Activated CD4-positive, alpha-beta T cell treated with anti-CD3 and anti-CD28 coated beads, Interleukin-2, amount 10 ng/mL, durations not matched to agents 7 days and 5 days (primary cell): ENCODE data around the gene CCDC71. TPM values are rescaled to one million over a fixed set of nuclear protein-coding genes. Genes with fewer than 3 reads are reported as not detected.
A peak's percentile ranks its signal among the peaks of the same experiment; 100 is the strongest.

ENCODE experiments used
- CTCF ChIA-PET: fragments of 350-600 bp; sonication (Branson Sonifier 250); formaldehyde crosslinking; loops from one replicate; lab custom pipeline; 2021; ENCODE audit warnings: antibody characterized with exemption; lab: Charles Lee
- POLR2A ChIA-PET: fragments of 350-600 bp; sonication (Branson Sonifier 250); formaldehyde crosslinking; loops from one replicate; lab custom pipeline; 2021; ENCODE audit warnings: antibody characterized with exemption; lab: Charles Lee
- DNase-seq: peaks from one replicate; pipeline ENCODE4 v3.0.0-alpha.2; 2020
- H3K27ac Mint-ChIP-seq: one replicate; pipeline ENCODE4 v1.8.0; 2021; ENCODE audit warnings: mild to moderate bottlenecking, moderate library complexity, mixed read lengths
- H3K27me3 Mint-ChIP-seq: one replicate; pipeline ENCODE4 v1.8.0; 2021; ENCODE audit warnings: mixed read lengths
- H3K36me3 Mint-ChIP-seq: one replicate; pipeline ENCODE4 v1.8.0; 2021; ENCODE audit warnings: low read depth, mixed read lengths
- H3K4me1 Mint-ChIP-seq: one replicate; pipeline ENCODE4 v1.8.0; 2021; ENCODE audit warnings: mixed read lengths
- H3K4me3 Mint-ChIP-seq: one replicate; pipeline ENCODE4 v1.8.0; 2021; ENCODE audit warnings: mild to moderate bottlenecking, moderate library complexity, mixed read lengths
- H3K9me3 Mint-ChIP-seq: one replicate; pipeline ENCODE4 v1.8.0; 2021; ENCODE audit warnings: mixed read lengths
- total RNA-seq, 2 experiments: library from RNA; stranded (reverse); gene quantifications; one replicate each; pipeline ENCODE4 v1.2.3, GENCODE V29; 2021

Gene CCDC71
- total RNA-seq, 2 experiments from 2014 or later, result 21.7 to 22.2 TPM

DNA sequence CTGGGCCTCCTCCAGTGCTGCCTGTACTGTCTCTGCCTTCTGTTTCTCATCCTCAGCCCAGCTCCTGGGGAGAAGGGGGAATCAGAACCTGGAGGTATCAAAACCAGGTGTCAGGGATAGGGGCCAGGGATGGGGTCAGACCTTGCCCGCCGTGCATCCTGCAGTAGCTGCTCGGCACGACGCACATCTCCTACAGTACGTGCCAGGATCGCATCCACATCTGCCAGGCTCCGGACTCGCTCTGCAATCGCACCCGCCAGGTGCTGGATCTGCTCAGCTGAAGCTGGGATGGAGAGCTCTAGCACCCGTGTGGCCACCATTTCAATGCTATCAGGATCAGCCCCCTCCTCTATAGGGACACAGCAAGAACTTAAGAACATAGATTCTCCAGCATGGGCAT is 44.1 kb downstream of the CCDC71 start:
- H3K36me3 Mint-ChIP-seq, result peaks cover 19% of the 10 kb centered on the region
- DNase-seq, result no peak
- ChIA-PET POLR2A (no interaction called here), CTCF (interaction anchor here (1.0 to 3.8 kb wide), 6 partner anchors 8 to 49 kb away, joined by 3 to 17 read pairs (median 8); partner anchors contain the start of genes KLHDC8B, LAMB2 and QRICH1)
- H3K27me3 Mint-ChIP-seq, result no peaks in the 10 kb centered on the region
- H3K27ac Mint-ChIP-seq, result peak overlapping the region; percentile 94
- H3K4me1 Mint-ChIP-seq, result peaks cover 23% of the 10 kb centered on the region
- H3K4me3 Mint-ChIP-seq, result peak overlapping the region; percentile 91
- H3K9me3 Mint-ChIP-seq, result no peaks in the 10 kb centered on the region

DNA sequence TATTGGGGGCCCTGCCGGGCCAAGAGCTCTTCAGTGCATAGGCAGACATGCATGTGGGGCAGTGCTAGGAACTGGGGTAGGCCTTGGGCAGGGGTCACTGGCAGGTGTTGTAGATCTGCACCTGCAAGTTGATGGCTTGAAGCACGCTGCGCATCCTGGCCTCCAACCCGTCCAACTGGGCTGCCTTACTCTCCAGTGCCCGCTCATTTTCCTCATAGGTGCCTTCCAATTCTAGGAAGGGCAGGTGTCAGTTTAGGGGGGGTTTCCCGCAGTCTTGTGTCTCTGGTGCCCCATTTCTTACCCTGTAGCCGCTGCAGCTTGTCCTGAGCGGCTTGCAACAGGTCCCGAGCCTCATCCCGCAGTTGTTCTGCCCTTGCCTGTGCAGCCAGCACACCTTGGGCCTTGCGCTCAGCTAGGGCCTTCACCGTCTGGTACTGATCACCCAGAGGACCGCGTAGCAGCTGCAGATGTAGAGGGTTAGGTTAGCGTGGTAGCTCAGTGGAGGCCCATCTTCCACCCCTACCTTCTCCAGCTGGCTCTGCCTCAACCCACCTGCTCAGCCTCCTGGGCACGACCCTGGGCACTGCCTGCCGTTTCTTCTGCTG is 44.9 kb downstream of the CCDC71 start:
- H3K36me3 Mint-ChIP-seq, result peaks cover 24% of the 10 kb centered on the region
- H3K27me3 Mint-ChIP-seq, result no peaks in the 10 kb centered on the region
- H3K4me3 Mint-ChIP-seq, result peak overlapping the region; percentile 91
- ChIA-PET CTCF (interaction anchor here (0.9 to 3.8 kb wide), 7 partner anchors 10 to 50 kb away, joined by 3 to 17 read pairs (median 7); partner anchors contain the start of genes KLHDC8B, LAMB2 and QRICH1), POLR2A (no interaction called here)
- peaks cover 23% of the 10 kb centered on the region for H3K4me1 Mint-ChIP-seq
- DNase-seq, result no peak
- H3K27ac Mint-ChIP-seq, result peak overlapping the region; percentile 94
- no peaks in the 10 kb centered on the region for H3K9me3 Mint-ChIP-seq

DNA sequence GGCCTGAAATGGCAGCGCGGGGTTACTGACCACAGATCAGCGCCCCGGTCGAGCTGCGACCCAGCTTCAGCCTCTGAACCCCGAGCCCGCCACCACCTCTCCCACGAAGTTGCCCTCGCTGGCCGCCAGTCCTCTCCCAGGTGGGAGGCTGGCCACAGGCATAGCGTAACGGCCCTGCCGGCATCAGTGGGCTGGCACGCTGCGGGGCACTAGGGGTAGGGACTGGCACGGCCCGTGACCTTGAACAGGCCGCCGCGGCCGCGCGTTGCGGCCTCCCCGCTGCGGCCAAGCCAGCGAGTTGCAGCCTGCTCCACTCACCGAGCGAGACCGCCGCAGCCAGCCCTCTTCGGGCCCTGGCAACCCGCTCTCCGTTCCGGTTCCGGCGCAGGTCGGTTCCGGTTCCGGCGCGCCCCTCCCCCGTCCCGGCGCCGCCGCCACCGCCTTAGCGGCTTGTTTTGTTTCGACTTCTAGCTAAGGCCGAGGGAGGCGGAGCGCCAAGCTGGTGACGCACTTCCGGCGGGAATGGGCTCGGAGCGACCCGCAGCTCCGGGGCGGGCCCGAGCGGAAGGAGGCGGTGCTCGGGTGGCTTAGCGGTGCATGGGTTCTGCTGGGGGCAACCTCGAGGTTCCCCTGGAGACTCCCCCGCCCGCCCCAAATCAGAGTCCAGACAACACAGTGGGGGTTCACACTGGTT is 45.5 kb downstream of the CCDC71 start, which contains the start of gene USP19:
TSS of gene USP19 (minus strand) at position 386 of the 694 bp plus-strand sequence. CDS start 1,678 bp downstream, outside the sequence.
- ChIA-PET POLR2A (no interaction called here), CTCF (interaction anchor here (0.6 to 3.8 kb wide), 10 partner anchors 10 to 349 kb away, joined by 3 to 17 read pairs (median 4); partner anchors contain the start of genes DAG1, KLHDC8B, LAMB2 and QRICH1)
- peaks cover 23% of the 10 kb centered on the region for H3K4me1 Mint-ChIP-seq
- H3K4me3 Mint-ChIP-seq, result peak within 1 kb of the TSS; percentile 91
- no peaks in the 10 kb centered on the region for H3K9me3 Mint-ChIP-seq
- peak; percentile 94 for DNase-seq
- peaks cover 31% of the 10 kb centered on the region for H3K36me3 Mint-ChIP-seq
- peak within 1 kb of the TSS; percentile 94 for H3K27ac Mint-ChIP-seq
- H3K27me3 Mint-ChIP-seq, result no peaks in the 10 kb centered on the region

DNA sequence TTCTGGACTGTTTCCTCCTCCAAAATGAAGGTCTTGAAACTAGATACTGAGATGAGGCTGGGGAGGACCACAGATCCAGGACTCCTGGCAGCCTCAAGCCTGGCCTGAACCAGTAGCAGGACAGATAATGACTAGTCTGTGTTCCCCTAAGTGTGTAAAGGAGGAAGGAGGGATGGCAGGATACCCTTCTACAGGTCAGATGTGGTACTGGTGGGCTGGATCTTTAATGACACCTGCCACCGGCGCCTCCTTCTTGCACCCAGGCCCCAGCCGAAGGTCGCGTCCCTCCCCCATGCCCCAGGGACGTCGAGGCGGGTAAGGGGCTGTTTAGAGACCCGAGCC is 46.1 kb downstream of the CCDC71 start:
- no peaks in the 10 kb centered on the region for H3K27me3 Mint-ChIP-seq
- peak overlapping the region; percentile 91 for H3K4me3 Mint-ChIP-seq
- ChIA-PET POLR2A (no interaction called here), CTCF (interaction anchor here (0.6 to 3.8 kb wide), 8 partner anchors 11 to 350 kb away, joined by 3 to 17 read pairs (median 4); partner anchors contain the start of genes DAG1, KLHDC8B, LAMB2 and QRICH1)
- no peak for DNase-seq
- H3K36me3 Mint-ChIP-seq, result peaks cover 36% of the 10 kb centered on the region
- no peaks in the 10 kb centered on the region for H3K9me3 Mint-ChIP-seq
- peaks cover 23% of the 10 kb centered on the region for H3K4me1 Mint-ChIP-seq
- H3K27ac Mint-ChIP-seq, result peak overlapping the region; percentile 94

DNA sequence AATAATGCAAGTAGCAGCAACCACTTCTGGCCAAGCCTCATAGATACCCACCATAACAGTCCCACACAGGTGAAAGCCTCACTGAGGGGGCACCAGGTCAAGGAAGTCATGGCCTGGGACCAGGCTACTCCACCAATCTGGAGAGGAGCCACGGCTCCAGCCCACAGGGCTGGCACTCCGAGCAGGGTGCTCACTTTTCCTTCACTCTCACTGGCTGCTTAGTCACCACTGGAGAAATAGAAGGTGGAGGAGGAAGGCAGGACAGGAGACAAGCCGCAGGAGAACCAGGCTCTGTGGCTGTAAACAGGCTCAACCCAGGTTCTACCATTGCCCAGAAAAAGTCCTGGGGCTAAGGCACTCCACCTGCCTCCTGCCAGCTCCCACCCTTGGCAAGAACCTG is 46.7 kb downstream of the CCDC71 start:
- ChIA-PET POLR2A (no interaction called here), CTCF (interaction anchor here (1.0 to 3.8 kb wide), 3 partner anchors 10 to 351 kb away, joined by 3 to 17 read pairs (median 12); partner anchors contain the start of genes DAG1 and QRICH1)
- Mint-ChIP-seq H3K27ac (peak overlapping the region; percentile 94), H3K27me3 (no peaks in the 10 kb centered on the region), H3K4me3 (peak overlapping the region; percentile 91), H3K9me3 (no peaks in the 10 kb centered on the region), H3K4me1 (peaks cover 23% of the 10 kb centered on the region), H3K36me3 (peaks cover 40% of the 10 kb centered on the region)
- DNase-seq, result no peak

DNA sequence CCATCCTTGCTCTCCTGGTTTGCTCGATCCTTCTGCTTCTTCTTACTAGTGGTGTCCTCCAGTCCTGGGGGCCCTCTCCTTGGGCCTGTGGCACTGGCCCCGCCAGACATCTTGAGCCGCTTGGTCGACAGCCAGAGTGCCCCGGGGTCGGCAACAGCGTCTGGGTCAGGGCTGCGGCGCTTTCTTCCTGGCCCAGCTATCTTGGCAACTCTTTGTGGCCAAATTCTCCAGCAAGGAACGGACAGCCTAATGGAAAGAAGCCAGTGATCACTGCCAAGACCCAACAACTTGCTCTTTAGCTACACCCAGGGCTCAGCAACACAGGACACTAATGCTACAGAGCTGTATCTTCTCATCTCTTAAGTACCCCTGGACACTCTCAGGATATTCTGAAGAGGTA is 47.1 kb downstream of the CCDC71 start:
- peaks cover 41% of the 10 kb centered on the region for H3K36me3 Mint-ChIP-seq
- ChIA-PET POLR2A (no interaction called here), CTCF (interaction anchor here (0.6 to 3.8 kb wide), 4 partner anchors 10 to 87 kb away, joined by 3 to 17 read pairs (median 8); partner anchors contain the start of gene QRICH1)
- H3K27ac Mint-ChIP-seq, result peak overlapping the region; percentile 60
- DNase-seq, result no peak
- no peaks in the 10 kb centered on the region for H3K9me3 Mint-ChIP-seq
- H3K4me1 Mint-ChIP-seq, result peaks cover 23% of the 10 kb centered on the region
- H3K4me3 Mint-ChIP-seq, result peak overlapping the region; percentile 91
- H3K27me3 Mint-ChIP-seq, result no peaks in the 10 kb centered on the region

Other genes starting within 250 kb of the CCDC71 start
- gene ARIH2, start 247.5 kb downstream of the CCDC71 start, total RNA-seq, result 10 to 100 TPM; 91.0 to 95.0 TPM
- 10 to 100 TPM; 45.3 to 47.6 TPM for gene P4HTM, start 176.1 kb downstream of the CCDC71 start, total RNA-seq
- 100 to 1,000 TPM; 144 to 157 TPM for gene WDR6, start 158.9 kb downstream of the CCDC71 start, total RNA-seq
- gene DALRD3, start 147.8 kb downstream of the CCDC71 start, total RNA-seq, result 10 to 100 TPM; 20.7 to 22.0 TPM
- gene NDUFAF3, start 144.2 kb downstream of the CCDC71 start, total RNA-seq, result 10 to 100 TPM; 84.5 to 93.2 TPM
- 100 to 1,000 TPM; 152 to 159 TPM for gene IMPDH2, start 136.9 kb downstream of the CCDC71 start, total RNA-seq
- 100 to 1,000 TPM; 140 to 164 TPM for gene QRICH1, start 72.3 kb downstream of the CCDC71 start, total RNA-seq
- gene QARS1, start 61.6 kb downstream of the CCDC71 start, total RNA-seq, result 100 to 1,000 TPM; 246 to 326 TPM
- 10 to 100 TPM; 63.5 to 72.6 TPM for gene USP19, start 45.5 kb downstream of the CCDC71 start, total RNA-seq
- not detected for gene LAMB2, start 33.3 kb downstream of the CCDC71 start, total RNA-seq
- gene KLHDC8B, start 5.3 kb upstream of the CCDC71 start, total RNA-seq, result 1 to 10 TPM; 1.5 to 1.7 TPM
- 10 to 100 TPM; 12.2 to 13.5 TPM for gene C3orf62, start 110.9 kb upstream of the CCDC71 start, total RNA-seq
- 10 to 100 TPM; 87.1 to 88.4 TPM for gene USP4, start 173.7 kb upstream of the CCDC71 start, total RNA-seq
- gene GPX1, start 192.0 kb upstream of the CCDC71 start, total RNA-seq, result 100 to 1,000 TPM in 1 of 2 experiments, 10 to 100 TPM in 1; 89.7 to 110 TPM
- gene RHOA, start 245.6 kb upstream of the CCDC71 start, total RNA-seq, result 100 to 1,000 TPM; 467 to 520 TPM
- gene TCTA, start 246.1 kb upstream of the CCDC71 start, total RNA-seq, result 10 to 100 TPM; 23.3 to 24.8 TPM